BLaER1 (cell line): Measurements from ENCODE around the gene SUPT20HL1.

Experiments
- H3K27ac ChIP-seq: shearing (Covaris generic); formaldehyde crosslinking; 2 replicates; pipeline ENCODE4 v1.8.1; 2022
- H3K27me3 ChIP-seq: shearing (Covaris generic); formaldehyde crosslinking; 2 replicates; pipeline ENCODE4 v1.8.1; 2022
- H3K36me3 ChIP-seq: shearing (Covaris generic); formaldehyde crosslinking; 2 replicates; pipeline ENCODE4 v1.8.1; 2022
- H3K4me1 ChIP-seq: shearing (Covaris generic); formaldehyde crosslinking; 2 replicates; pipeline ENCODE4 v1.8.1; 2022
- H3K4me2 ChIP-seq: shearing (Covaris generic); formaldehyde crosslinking; 2 replicates; pipeline ENCODE4 v1.8.1; 2022
- H3K4me3 ChIP-seq: shearing (Covaris generic); formaldehyde crosslinking; 2 replicates; pipeline ENCODE4 v1.8.1; 2022
- H3K9ac ChIP-seq: shearing (Covaris generic); formaldehyde crosslinking; 2 replicates; pipeline ENCODE4 v1.8.1; 2022
- H3K9me3 ChIP-seq: shearing (Covaris generic); formaldehyde crosslinking; 2 replicates; pipeline ENCODE4 v1.8.1; 2022
- H4K20me1 ChIP-seq: shearing (Covaris generic); formaldehyde crosslinking; 2 replicates; pipeline ENCODE4 v1.8.1; 2022
- Cebpa-rat ChIP-seq: shearing (Covaris generic); IDR thresholded peaks from 2 replicates; pipeline ENCODE4 v1.8.1; 2022

Gene SUPT20HL1

GRCh38 chrX:24396931-24397279, 36.5 kb downstream of the SUPT20HL1 start:
- Histone ChIP-seq H3K27me3 (no peaks in the 10 kb centered on the region), H3K4me3 (no peak overlapping the region), H3K36me3 (no peaks in the 10 kb centered on the region), H3K9me3 (no peaks in the 10 kb centered on the region), H4K20me1 (no peaks in the 10 kb centered on the region), H3K27ac (no peak overlapping the region), H3K4me2 (no peak overlapping the region), H3K9ac (no peak overlapping the region), H3K4me1 (no peaks in the 10 kb centered on the region)
- TF ChIP-seq Cebpa-rat, result no peak

DNA sequence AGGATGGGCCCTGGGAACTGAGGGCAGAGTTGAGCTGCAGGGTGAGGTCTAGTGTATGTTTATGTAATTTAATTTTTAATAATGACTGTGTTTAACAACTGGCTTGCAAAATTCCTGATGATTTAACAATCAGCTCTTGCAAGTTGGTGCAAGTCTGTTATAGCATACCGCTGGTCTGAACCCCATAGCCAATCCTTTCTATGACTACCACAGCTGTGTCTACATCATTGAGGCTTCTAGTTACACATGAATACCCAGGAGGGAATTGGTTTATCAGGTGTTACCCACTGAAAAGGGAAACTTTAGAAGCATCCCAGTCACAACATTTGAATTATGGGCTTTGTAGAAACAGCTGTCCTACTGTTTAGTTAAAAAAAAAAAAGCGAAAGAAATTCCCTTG, 38.3 kb downstream of the SUPT20HL1 start:
- H3K36me3 ChIP-seq, result no peaks in the 10 kb centered on the region
- no peaks in the 10 kb centered on the region for H3K27me3 ChIP-seq
- H3K4me3 ChIP-seq, result no peak overlapping the region
- H3K4me1 ChIP-seq, result no peaks in the 10 kb centered on the region
- H3K9ac ChIP-seq, result no peak overlapping the region
- no peak overlapping the region for H3K27ac ChIP-seq
- TF ChIP-seq Cebpa-rat, result no peak
- no peaks in the 10 kb centered on the region for H3K9me3 ChIP-seq
- no peaks in the 10 kb centered on the region for H4K20me1 ChIP-seq
- no peak overlapping the region for H3K4me2 ChIP-seq

- TF ChIP-seq Cebpa-rat, result no peak
- Histone ChIP-seq H3K36me3 (no peaks in the 10 kb centered on the region), H4K20me1 (no peaks in the 10 kb centered on the region), H3K27ac (no peak overlapping the region), H3K27me3 (no peaks in the 10 kb centered on the region), H3K4me3 (no peak overlapping the region), H3K4me1 (no peaks in the 10 kb centered on the region), H3K9ac (no peak overlapping the region), H3K9me3 (no peaks in the 10 kb centered on the region), H3K4me2 (no peak overlapping the region)
Observed at GRCh38 chrX:24399550-24399949, 39.1 kb downstream of the SUPT20HL1 start.

DNA sequence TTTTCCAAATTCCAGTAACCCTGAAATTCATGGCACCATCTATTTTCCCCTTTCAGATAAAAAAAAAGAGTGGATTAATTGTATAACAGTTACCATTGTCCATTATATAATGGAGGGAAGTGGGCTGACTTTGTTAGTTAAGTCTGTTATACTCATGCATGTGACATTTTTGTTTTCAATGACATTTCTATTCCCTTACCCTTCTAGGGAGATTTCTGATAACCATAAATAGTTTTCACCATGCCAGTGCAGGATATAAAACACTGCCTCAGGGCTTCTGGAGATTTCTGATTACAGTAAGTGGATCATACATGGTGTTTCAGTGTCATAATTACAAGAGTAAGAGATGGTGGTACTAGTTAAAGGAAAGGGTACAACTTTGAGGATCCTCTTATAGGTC, 45.5 kb downstream of the SUPT20HL1 start:
- no peaks in the 10 kb centered on the region for H3K27me3 ChIP-seq
- H3K9ac ChIP-seq, result no peak overlapping the region
- no peak overlapping the region for H3K27ac ChIP-seq
- H3K4me2 ChIP-seq, result no peak overlapping the region
- no peaks in the 10 kb centered on the region for H3K4me1 ChIP-seq
- no peaks in the 10 kb centered on the region for H4K20me1 ChIP-seq
- no peak for TF ChIP-seq Cebpa-rat
- no peaks in the 10 kb centered on the region for H3K36me3 ChIP-seq
- H3K4me3 ChIP-seq, result no peak overlapping the region
- H3K9me3 ChIP-seq, result no peaks in the 10 kb centered on the region
